Limb (tissue), 2 donors: Measurements from ENCODE around the gene AS3MT.
"Not testable (repeated sequence)": the region's sequence is repeated elsewhere in the genome, so short reads cannot be mapped to it uniquely, and the experiment has no call there.

Experiments used
- DNase-seq, 2 donors: peaks; one replicate each; pipeline ENCODE4 v3.0.0-alpha.2; 2016; ENCODE audit errors: extremely low spot score in 2 of 2

The AS3MT gene, protein sequence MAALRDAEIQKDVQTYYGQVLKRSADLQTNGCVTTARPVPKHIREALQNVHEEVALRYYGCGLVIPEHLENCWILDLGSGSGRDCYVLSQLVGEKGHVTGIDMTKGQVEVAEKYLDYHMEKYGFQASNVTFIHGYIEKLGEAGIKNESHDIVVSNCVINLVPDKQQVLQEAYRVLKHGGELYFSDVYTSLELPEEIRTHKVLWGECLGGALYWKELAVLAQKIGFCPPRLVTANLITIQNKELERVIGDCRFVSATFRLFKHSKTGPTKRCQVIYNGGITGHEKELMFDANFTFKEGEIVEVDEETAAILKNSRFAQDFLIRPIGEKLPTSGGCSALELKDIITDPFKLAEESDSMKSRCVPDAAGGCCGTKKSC

DNA sequence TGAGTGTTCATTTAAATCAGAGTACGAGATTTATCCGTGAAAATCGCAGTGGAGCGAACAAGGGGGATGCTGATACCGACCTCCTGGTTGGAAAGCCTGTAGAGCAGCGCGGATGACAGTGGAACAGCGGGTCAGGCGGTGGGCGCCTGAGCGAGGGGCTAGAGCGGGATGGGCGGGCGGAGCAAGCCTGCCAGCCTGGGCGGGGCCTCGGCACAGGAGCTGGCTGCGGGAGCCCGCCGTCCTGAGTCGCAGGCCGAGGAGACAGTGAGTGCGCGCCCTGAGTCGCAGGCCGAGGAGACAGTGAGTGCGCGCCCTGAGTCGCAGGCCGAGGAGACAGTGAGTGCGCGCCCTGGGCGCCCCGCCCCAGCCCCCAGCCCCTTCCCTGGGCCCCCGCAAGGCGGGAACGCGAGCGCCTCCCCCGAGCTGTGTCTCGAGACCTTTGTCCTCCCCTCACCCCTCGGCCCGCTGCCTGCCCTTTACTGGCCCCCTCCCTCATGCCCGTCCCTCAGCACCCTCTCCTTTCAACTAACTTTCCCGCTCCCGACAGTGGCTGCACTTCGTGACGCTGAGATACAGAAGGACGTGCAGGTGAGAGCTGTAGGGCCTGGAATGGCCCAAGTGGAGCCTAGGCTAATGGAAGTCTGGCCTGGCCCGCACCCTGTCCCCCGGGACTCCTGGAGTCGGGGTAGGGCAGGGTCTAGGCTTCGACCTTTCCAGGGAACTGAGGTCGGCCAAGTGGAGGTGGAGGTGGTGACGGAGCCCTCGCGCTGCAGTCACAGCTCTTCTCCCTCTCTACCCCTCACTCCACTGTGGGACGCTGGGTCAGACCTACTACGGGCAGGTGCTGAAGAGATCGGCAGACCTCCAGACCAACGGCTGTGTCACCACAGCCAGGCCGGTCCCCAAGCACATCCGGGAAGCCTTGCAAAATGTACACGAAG is at the start of gene AS3MT:
Gene AS3MT (plus strand): TSS at position 213 of the 941 bp plus-strand sequence. CDS start 123 bp downstream, at position 336.
- DNase-seq, result peak; percentile 65 to 80

DNA sequence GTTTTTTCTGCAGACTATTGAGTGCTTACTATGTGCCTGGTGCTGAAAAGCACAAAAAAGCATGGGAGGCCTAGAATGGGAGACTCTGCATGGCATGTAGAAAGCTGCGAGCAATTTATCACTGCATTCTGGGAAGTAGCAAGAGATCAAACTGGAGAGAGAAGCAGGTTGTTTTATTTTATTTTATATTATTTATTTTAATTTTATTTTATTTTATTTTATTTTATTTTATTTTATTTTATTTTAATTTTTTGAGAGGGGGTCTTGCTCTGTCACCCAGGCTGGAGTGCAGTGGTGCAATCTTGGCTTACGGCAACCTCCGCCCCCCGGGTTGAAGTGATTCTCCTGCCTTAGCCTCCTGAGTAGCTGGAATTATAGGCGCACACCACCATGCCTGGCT is 49.3 kb upstream of the AS3MT start:
- DNase-seq, result not testable (repeated sequence)

DNA sequence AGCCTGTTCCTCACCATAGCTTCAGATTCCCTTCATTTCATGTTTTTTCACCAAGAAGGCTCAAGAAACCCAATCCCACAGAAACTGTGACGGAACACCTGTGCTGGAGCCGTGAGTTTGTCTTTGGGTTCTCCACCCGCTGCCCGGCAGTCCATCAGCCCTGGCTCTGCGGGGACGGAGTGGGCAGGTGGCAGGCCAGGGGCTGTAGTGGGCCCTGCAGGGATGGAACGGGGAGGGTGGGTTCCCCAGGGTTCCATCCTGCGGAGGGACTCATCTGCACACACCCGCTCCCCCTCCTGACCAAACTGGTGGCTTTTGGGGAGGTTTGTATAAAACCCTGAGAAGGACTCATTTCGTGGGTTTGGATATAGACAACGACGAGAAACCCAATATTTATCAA is 47.0 kb upstream of the AS3MT start:
- DNase-seq, result no peak

DNA sequence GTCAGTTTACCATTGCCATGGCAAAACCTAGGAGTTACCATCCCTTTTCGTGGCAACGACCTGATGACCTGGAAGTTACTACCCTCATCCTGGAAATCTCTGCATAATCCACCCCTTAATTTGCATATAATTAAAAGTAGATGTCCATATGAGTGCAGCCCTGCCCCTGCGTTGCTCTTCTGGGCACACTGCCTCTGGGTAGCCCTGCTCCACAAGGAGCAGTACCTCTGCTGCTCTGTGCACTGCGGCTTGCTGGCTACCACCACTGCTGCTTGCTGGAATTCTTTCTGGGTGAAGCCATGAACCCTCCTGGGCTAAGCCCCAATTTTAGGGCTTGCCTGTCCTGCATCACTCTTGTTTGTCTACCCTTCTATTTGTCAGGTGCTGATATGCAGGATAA is 44.6 kb upstream of the AS3MT start:
- no peak for DNase-seq

DNA sequence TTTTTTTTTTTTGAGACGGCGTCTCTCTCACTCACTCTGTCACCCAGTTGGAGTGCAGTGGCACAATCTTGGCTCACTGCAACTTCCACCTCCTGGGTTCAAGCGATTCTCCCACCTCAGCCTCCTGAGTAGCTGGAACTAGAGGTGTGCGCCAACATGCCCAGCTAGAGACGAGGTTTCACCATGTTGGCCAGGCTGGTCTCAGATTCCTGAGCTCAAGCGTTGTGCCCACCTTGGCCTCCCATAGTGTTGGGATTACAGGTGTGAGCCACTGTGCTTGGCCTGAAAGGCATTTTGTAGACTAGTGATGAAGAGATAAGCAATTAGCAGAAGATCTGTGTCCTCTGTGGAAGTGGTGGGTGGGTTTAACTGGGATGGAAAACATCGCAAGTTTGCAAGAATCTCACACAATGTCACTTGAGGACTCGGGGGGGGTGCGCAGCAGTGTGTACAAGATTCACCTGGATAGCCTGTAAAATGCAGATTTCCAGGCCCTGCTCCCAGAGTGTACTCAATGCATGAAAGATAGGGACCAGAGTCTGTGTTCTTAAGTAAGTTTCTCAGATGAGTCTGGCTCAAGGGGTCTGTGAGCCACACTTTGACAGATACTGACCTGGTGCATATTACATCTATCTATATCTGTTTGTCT is 43.0 kb upstream of the AS3MT start:
- no peak for DNase-seq

DNA sequence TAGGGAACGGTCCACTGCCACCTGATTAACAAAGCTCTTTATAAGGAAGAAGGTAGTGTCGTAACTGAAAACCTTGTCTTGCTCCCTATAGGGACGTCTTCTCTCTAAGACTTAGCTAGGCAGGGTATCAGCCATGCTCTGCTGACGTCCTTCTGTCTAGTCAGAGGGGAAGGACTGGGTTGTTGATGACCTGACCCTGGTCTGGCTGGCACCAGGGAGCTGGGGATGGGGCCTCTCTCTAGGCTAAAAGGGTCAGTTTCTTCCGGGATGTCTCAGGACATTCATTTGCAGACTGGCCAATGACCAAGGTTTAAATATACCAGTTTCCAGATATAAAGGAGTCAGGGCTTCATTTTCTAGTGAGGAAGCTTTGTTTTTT is 41.7 kb upstream of the AS3MT start:
- DNase-seq, result no peak

DNA sequence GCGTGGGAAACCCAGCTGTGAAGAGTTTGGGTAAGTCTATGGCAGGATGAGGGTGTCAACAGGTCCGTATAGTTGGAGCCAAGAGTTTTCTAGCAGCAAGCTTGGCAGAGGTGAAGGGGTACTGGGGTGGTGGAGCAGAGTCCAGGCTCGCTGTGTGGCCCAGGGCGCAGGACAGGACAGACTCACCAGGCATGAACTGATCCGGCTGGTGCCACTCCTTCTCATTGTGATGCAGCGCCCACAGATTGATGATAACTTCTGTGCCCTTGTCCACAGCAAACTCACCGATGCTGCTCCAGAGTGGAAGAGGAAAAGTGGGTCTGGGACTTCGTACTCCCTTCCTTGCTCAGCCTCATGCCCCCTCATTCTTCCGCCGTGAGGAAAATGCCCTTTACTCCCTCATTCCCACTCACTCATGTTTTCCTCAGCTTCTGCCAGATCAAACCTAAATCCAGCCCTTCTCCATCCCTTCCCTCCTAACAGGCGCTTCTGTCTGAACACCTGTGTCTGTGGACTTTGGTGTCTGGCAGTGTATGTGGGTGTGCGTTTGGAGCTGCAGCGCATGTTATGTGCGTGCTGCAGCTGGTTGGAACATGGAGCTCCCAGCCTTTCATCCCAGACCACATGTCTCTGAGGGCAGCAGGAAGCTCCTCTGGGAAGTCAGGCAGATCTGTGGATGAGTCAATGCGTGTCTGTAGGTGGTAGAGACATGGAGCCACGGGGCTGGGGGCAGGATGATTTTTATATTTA is 37.8 kb upstream of the AS3MT start:
- no peak for DNase-seq

- DNase-seq, result no peak
Measured at GRCh38 chr10:102832248-102832647, 37.0 kb upstream of the AS3MT start.

GRCh38 chr10:102832987-102833386 is 36.3 kb upstream of the AS3MT start:
- DNase-seq, result no peak

- DNase-seq, result no peak
Measured at GRCh38 chr10:102834143-102834542, 35.1 kb upstream of the AS3MT start.

DNA sequence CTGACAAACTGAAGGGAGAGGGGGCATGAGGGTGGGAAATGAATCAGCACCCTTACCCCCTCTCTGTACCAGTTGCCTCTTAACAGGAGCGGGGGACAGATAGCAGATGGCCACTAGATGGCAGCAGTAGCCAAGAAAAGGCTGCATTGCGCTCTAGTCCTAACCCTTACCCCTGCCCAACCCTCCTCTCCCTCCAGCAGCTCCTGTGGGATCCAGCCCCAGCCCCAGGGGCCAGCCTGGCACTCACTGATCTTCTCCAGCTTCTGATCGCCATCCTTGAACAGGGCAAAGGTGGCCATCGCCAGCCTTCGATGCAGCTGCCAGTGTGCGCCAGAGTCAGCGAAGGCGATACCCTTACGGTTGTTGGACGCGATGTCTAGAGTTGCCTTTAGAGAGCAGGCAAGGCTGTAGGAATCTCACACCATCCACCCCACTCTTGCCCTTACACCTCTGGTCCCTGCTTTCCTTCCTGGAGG is 34.2 kb upstream of the AS3MT start:
- DNase-seq, result peak; percentile 84 to 85

- DNase-seq, result no peak
Measured at GRCh38 chr10:102837230-102837721, 32.0 kb upstream of the AS3MT start, which contains the start of gene CYP17A1. Gene CYP17A1, minus strand, starts transcription at chr10:102837413. Its CDS starts 52 bp downstream, at chr10:102837361.

GRCh38 chr10:102838276-102838927 is 30.9 kb upstream of the AS3MT start:
- not testable (repeated sequence) for DNase-seq

DNA sequence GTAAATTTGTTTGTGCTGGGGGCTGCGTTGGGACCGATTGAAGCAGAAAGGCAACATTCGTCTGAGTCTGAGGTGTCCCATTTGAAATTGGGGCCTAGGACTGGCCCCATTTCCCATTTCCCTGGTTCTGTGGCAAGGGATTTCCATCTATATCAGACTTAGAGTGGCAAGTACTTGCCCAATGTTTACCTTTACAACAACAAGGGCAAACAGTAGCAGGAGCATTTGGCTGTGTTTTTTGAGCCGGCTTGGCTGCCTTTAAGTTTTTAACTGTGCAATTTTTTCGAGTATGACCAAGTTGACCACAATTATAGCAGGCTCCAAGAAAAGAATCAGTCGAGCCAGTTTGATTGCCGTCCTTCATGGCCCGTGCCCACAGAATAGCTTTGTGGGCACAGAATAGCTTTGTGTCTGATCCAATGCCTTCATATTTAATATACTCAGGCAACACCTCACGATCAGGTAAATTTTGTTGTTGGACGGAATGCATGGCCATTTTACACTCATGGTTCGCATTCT is 27.4 kb upstream of the AS3MT start:
- DNase-seq, result no peak

GRCh38 chr10:102843139-102843538 is 26.1 kb upstream of the AS3MT start:
- DNase-seq, result not testable (repeated sequence)

- DNase-seq, result not testable (repeated sequence)
Measured at GRCh38 chr10:102844190-102844776, 25.0 kb upstream of the AS3MT start.

GRCh38 chr10:102845352-102845902 is 23.8 kb upstream of the AS3MT start:
- DNase-seq, result no peak

- DNase-seq, result no peak
Measured at GRCh38 chr10:102850025-102850518, 19.2 kb upstream of the AS3MT start.

- DNase-seq, result not testable (repeated sequence)
Measured at GRCh38 chr10:102853237-102853636, 16.0 kb upstream of the AS3MT start.
